ENCODE data around the gene ZNF611.
"Not testable (repeated sequence)": the region's sequence is repeated elsewhere in the genome, so short reads cannot be mapped to it uniquely, and the experiment has no call there.

The ZNF611 gene

GRCh38 chr19:52687684-52688083, 47.2 kb downstream of the ZNF611 start:
- in situ Hi-C loops (cut with MboI; ENCODE audit: low sequenced_read_pairs): no loop called here

GRCh38 chr19:52685811-52686210, 49.0 kb downstream of the ZNF611 start:
- in situ Hi-C loops (cut with MboI; ENCODE audit: low sequenced_read_pairs): no loop called here

DNA sequence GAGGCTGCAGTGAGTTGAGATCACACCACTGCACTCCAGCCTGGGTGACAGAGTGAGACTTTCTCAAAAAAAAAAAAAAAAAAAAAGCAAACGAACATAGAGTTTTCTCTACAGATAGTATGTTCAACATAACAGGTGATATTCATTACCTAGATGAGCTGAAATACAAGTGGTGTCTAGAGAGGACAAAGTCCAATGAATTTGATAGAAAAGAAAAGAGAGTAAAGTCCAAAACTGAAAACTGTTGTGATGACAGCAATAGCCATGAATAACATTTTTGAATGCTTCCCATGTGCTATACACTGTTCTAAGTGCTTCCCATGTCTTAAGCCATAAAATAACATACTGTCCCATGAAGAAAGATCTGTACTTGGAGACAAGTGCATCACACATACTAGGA, 53.6 kb downstream of the ZNF611 start:
- in situ Hi-C loops (cut with MboI; ENCODE audit: low sequenced_read_pairs): not testable (repeated sequence)

GRCh38 chr19:52679598-52679997, 55.2 kb downstream of the ZNF611 start:
- in situ Hi-C loops (cut with MboI; ENCODE audit: low sequenced_read_pairs): no loop called here

GRCh38 chr19:52675239-52675638, 59.6 kb downstream of the ZNF611 start:
- in situ Hi-C loops (cut with MboI; ENCODE audit: low sequenced_read_pairs): not testable (repeated sequence)

- in situ Hi-C loops (cut with MboI; ENCODE audit: low sequenced_read_pairs): no loop called here
Measured at GRCh38 chr19:52673014-52673413, 61.8 kb downstream of the ZNF611 start.

- in situ Hi-C loops (cut with MboI; ENCODE audit: low sequenced_read_pairs): no loop called here
Measured at GRCh38 chr19:52670046-52670445, 64.8 kb downstream of the ZNF611 start.

DNA sequence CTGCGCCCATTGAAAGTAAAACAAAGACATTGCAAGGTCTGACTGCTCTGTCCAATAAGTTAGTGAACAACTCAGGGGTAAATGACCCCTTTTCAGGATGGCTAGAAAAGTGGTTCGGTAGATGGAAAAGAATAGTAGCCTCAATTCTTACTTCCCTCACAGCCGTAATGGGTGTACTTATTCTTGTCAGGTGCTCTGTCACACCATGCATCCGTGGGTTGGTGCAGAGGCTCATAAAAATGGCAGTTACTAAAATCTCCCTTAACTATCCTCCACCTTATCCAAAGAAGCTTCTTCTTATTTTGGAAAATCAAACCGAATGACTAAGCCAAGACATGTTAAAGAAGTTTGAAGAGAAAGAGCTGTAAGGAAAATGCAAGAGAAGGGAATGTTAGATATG, 65.3 kb downstream of the ZNF611 start:
- in situ Hi-C loops (cut with MboI; ENCODE audit: low sequenced_read_pairs): no loop called here

DNA sequence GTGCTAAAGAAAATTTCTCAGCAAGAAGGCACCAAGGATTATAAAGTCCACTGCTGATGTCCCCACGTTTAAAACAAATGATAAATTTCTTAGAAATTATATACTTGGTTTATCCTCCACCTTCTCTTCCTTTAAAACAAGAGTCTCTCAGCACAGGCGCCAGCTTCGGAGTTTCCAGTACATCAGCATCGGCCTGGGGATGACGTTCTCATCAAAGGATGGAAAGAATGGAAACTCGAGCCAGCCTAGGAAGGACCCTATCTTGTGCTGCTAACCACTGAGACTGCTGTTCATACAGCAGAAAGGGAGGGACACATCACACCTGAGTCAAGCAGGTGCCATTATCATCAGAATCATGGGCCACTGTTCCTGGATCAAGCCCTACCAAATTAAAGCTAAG, 66.9 kb downstream of the ZNF611 start:
- in situ Hi-C loops (cut with MboI; ENCODE audit: low sequenced_read_pairs): no loop called here

DNA sequence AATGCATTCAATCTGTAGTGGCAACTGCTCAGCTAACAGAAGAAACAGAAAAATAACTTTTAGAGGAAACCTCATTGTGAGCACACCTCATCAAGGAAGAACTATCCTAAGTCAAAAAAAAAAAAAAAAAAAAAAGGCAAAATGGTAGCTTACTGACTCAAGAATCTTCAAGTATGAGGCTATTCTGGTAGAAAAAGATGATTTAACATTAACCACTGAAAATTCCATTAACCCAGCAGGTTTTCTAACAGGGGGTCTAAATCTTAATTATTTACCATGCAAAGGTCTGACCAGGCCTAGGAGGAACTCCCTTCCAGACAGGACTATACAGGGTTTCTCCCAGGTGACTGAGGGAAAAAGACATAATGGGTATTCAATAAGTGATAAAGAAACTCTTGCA, 68.3 kb downstream of the ZNF611 start:
- in situ Hi-C loops (cut with MboI; ENCODE audit: low sequenced_read_pairs): no loop called here

DNA sequence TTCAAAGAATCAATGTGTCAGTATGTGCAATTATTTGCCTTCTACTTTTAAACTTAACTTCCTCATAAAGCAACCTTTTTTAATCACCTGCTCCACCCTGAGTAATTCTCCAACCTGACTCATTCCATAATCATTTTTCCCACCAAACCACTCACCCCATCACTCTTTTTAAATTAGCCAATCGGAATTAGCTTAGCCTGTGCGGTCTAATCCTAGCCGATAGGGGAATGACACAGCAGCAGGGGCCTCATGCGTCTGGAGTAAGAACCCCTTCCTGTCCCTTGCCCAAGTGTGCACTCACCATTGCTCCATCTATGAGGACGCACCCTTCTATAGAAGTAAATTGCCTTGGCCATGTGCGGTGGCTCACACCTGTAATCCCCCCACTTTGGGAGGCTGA, 69.3 kb downstream of the ZNF611 start:
- in situ Hi-C loops (cut with MboI; ENCODE audit: low sequenced_read_pairs): no loop called here

DNA sequence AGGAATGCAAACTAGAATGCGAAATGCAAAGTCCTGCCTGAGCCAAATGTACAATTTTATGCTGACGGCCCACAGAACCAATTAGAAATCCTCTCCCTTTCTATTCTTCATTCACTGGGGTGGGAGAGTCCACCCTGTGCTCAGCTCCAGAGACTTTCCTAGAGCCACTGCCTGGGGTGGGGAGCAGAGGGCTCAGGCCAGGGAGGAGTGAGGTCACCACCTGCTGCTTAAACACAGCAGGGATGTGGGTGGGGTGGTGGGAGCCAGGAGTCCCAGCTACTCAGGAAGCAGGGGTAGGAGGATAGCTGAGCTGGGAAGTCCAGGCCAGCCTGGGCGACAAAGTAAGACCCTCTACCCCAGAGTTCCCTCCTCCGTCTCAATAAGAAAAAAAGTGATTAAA, 69.8 kb downstream of the ZNF611 start:
- in situ Hi-C loops (cut with MboI; ENCODE audit: low sequenced_read_pairs): no loop called here

DNA sequence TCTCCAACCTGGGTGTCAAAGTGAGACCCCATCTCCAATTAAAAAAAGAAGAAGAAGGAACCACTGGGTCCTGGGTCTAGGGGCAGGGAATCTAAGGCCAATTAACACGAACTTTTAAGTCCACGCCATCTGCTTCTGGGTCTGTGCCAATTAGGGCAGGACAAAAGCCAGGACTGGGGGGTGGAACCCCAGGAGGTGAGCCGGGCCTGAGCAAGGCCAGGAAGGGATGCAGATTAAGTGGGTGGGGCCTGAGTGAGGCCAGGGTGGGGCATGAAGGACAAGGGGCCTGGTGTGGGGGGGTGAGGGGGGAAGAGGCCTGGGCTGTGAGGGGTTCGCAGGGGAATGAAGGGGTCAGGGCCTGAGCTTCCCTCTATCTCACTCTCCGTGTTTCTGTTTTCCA, 70.4 kb downstream of the ZNF611 start:
- in situ Hi-C loops (cut with MboI; ENCODE audit: low sequenced_read_pairs): no loop called here

- in situ Hi-C loops (cut with MboI; ENCODE audit: low sequenced_read_pairs): no loop called here
Measured at GRCh38 chr19:52662631-52663030, 72.2 kb downstream of the ZNF611 start.

- in situ Hi-C loops (cut with MboI; ENCODE audit: low sequenced_read_pairs): no loop called here
Measured at GRCh38 chr19:52660981-52661380, 73.9 kb downstream of the ZNF611 start.

DNA sequence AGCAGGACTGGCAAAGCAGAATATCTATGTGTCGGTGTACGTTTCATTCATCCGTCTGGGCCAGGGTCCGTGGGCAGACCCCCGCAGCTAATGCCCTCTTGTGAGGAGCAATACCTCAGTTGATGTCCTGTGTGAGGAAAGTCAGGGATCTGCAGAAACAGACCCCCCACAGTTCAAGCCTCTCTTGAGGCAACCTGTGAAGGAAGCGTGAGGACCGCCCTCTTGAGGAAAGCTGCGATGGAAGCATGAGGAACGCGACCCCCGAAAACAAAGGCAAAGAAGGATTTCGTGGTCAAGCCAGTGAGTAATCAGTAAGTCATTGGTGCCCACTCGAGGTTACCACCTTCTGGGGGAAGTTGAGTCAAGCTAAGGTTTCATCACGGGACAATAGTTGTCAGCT, 75.8 kb downstream of the ZNF611 start:
- in situ Hi-C loops (cut with MboI; ENCODE audit: low sequenced_read_pairs): no loop called here

DNA sequence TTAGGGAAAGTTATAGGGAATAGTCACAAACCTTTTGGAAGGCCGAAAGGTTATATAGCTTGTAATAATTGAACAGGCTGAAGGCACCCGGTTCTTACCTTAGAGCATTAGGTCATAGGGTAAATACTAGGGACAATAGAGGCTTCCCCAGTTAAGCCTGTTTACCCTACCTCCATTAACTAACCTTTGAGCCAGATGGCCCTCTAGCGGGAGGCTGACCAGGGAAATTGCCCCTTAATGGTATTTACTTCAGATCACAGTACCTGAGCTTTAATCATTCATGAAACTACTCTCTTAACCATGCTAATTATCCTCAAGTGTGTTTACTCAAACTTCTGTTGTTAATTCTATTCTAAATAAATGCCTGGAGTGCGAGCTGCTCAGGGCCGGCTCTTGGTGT, 76.2 kb downstream of the ZNF611 start:
- in situ Hi-C loops (cut with MboI; ENCODE audit: low sequenced_read_pairs): no loop called here

DNA sequence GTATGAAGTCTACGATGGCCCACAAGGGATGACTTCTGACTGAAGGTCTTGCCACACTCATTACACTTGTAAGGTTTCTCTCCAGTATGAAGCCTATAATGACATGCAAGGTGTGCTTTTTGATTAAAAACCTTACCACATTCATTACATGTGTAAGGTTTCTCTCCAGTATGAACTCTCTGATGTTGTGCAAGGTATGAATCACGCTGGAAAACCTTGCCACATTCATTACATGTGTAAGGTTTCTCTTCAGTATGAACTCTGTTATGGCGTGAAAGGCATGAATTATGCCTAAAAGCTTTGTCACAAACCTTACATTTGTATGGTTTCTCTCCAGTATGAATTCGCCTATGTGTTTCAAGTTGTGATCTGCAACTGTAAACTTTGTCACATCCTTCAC, 81.7 kb downstream of the ZNF611 start:
- in situ Hi-C loops (cut with MboI; ENCODE audit: low sequenced_read_pairs): no loop called here

Measured in hTERT RPE-1 (cell line).